Cortex of kidney (tissue), 1 donor: ENCODE data around the gene SFI1.
"Not testable (repeated sequence)": the region's sequence is repeated elsewhere in the genome, so short reads cannot be mapped to it uniquely, and the experiment has no call there.

Experiments
- DNase-seq: peaks from one replicate; lab custom pipeline; 2025; lab: John Stamatoyannopoulos, UW

The SFI1 gene

DNA sequence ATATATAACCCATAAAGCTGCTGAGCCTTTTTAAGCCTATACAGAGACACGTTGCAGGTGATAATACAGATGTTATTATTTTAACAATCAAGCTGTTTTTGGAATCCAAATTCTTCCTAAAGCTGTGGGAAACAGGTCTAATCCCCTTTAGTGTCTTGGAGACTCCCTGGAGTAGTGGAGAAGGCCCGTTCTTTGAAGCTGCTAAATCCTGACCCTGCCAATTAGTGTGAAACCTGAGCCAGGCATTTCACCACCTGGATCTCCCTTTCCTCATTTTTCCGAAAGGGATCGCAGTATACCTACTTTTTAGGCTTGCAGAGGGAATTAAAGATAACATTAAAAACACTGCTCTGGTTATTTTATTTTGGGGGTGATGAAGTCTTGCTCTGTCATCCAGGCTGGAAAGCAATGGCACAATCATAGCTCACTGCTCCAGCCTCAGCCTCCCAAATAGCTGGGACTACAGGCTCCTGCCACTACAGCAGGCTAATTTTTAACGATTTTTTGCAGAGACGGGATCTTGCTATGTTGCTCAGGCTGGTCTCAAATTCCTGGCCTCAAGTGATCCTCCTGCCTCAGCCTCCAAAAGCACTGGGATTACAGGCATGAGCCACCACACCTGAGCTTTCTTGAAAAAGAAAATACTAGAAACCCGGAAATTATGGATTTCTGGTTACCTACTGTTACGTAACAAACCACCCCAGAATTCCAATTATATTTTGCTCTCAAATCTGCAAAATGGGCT is 4.9 kb upstream of the SFI1 start:
- no peak for DNase-seq

DNA sequence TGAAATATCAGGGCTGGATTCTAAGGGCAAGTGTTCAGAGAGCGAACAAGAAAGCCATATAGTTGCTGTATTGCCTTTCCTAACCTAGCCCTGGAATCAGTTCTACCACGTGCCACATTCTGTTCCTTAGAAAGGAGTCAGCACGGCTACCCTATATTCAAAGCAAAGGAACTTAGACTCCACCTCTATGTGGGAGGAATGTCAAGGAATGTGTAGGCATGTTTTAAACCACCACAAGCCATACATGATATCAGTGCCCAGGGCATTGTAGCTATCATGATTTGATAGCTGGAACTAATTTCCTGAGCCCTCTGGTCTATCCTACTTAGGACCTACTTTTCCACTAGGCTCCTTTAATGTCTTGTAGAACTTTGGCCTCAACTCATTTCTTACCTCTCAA is 4.2 kb upstream of the SFI1 start:
- DNase-seq = no peak

DNA sequence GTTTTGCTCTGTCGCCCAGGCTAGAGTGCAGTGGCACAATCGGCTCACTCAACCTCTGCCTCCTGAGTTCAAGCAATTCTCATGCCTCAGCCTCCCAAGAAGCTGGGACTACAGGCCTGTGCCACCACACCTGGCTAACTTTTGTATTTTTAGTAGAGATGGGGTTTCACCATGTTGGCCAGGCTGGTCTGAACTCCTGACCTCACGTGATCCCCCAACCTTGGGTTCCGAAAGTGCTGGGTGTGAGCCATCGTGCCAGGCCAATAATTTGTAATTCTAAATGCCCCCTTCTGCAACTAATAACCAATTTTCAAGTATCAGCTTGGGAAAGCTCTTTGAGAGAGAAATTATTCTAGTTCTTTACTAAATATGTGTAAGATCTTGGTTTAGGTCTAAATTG is 3.0 kb upstream of the SFI1 start:
- DNase-seq = not testable (repeated sequence)

DNA sequence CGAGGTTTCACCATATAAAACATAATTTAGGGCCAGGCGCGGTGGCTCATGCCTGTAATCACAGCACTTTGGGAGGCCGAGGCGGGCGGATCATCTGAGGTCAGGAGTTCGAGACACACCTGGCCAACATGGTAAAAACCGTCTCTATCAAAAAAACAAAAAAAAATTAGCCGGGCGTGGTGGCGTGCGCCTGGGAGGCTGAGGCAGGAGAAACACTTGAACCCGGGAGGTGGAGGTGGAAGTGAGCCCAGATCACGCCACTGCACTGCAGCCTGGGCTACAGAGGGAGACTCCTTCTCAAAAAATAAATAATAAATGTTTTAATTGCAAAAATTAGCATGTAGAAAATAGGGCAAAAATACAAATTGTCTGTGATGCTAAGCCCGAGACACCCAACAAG is 993 bp upstream of the SFI1 start:
- DNase-seq = no peak

DNA sequence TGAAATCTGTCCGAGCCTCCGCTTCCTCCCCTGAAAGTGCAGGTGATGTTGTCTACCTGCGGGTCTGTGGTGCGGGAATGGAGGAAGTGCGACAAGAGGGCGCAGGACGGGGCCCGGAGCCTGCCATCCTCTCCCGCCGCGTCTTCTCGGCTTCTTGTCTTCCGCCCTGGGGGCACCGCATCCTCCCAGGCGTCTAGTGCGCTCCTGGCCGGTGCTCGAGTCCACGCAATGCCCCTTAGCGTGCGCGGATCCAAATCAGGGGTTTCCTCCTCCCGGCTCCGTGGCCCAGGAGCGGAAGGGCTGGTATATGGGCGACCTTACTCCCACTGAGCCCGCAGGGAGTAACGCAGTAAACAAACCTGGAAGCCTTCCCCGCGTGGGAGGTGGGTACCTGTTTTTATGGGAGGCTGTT is 405 bp downstream of the SFI1 start:
- DNase-seq = no peak

DNA sequence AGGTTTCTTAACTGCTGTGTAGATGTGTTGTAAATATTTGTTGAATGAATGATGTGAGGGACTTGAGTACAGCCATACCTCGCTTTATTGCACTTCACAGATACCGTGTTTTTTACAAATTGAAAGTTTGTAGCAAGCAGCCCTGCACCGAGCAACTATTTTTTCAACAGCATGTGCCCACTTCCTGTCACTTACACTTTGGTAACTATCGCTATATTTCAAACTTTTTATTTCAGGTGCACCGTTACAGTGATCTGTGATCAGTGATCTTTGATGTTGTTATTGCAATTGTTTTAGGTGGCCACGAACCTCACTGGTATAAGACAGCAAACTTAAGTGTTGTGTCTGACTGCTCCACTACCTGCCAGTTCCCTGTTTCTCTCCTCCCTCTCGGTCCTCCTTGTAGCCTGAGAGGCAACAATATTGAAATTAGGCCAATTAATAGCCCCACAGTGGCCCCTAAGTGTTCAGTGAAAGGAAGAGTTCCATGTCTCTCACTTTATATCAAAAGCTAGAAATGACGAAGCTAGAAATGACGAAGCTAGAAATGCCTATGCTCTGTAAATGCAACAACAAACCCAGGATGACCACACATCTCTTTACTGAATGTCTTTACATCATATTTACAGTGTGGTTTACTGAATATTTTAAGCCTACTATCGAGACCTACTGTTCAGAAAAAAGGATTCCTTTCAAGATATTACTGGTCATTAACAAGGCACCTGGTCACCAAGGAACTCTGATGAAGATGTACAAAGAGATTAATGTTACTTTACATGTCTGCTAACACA is 1.0 kb downstream of the SFI1 start:
- DNase-seq = no peak

DNA sequence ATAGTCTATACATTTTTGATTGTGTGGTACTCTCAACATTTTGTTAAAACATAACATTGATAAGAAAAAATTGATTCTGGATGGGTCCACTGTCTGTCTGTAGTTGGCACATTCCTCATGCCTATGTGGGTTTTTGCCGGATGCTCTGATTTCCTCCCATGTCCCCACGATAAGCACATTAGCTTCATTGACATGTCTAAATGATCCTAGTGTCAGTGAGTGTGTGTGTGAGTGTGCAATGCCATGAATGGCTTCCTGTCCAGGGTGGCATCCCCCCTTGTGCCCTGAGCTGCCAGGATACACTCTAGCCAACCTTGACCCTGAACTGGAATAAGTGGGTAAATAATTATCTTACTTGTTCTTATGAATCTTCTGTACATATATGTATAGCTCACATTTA is 5.4 kb downstream of the SFI1 start:
- DNase-seq = no peak

DNA sequence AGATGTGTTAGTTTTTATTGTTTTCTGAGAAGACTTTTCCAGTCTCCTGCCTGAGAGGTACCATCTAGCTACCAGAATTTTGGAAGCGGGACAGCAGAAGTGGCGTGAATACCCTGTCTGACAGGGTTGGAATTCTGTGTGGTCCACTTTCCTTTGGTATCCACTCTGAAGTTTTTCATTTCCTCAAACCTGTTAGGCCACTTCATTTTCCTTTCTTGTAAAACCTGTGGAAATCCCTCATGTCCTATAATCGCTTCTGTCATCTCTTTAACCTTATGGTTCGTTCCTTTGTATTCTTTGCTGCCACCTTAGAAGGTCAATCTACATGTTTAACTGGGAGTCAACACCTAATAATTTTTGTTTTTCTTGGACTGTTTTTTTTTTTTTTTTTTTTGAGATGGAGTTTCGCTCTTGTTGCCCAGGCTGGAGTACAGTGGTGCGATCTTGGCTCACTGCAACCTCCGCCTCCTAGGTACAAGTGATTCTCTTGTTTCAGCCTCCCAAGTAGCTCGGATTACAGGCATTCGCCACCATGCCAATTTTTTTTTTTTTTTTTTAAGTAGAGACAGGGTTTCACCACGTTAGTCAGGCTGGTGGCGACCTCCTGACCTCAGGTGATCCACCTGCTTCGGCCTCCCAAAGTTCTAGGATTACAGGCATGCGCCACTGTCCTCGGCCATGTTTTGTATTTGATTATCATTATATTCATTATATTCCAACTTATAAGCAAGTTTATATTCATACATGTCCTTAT is 7.1 kb downstream of the SFI1 start:
- no peak for DNase-seq

DNA sequence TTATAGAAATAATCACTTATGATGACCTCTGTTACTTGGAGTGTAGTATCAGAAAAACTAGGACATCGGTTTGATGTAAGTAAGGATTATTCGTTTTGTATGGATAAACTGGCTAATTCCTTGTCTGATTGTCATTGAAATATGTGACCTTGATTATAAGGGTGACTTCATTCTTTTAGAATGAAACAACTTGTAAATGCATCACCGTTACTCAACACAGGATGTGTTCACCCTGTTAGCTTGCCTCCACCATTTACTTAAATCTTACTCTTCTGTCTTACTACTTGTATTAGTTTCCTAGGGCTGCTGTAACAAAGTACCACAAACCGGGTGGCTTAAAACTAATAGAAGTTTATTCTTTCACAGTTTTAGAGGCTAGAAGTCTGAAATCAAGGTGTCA is 7.9 kb downstream of the SFI1 start:
- DNase-seq = no peak

DNA sequence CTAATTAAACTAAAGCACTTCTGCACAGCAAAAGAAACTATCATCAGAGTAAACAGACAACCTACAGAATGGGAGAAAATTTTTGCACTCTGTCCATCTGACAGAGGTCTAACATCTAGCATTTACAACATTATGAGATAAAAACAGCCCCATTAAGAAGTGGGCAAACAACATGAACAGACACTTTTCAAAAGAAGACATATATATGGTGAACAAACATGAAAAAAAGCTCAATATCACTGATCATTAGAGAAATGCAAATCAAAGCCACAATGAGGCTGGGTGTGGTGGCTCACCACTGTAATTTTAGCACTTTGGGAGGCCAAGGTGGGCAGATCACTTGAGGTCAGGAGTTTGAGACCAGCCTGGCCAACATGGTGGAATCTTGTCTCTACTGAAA is 11.2 kb downstream of the SFI1 start:
- not testable (repeated sequence) for DNase-seq

DNA sequence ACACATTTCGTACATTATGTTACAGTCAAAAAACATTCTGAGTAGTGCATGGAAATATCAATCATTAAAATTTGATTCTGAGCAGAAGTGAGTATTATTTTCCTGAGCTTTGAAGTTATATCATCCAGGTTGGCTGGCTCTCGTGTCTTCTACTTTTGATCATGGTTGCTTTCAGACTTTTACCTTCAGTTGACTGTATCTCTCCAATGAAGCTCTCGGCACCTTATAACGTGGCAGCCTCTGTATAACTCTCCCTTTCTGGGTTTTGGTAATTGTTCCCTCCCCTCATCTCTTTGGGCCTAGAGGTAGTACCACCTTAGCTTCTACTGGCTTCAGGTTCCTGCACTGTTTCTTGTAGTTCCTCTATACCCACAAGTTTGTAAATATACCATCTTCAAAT is 12.2 kb downstream of the SFI1 start:
- DNase-seq = no peak

DNA sequence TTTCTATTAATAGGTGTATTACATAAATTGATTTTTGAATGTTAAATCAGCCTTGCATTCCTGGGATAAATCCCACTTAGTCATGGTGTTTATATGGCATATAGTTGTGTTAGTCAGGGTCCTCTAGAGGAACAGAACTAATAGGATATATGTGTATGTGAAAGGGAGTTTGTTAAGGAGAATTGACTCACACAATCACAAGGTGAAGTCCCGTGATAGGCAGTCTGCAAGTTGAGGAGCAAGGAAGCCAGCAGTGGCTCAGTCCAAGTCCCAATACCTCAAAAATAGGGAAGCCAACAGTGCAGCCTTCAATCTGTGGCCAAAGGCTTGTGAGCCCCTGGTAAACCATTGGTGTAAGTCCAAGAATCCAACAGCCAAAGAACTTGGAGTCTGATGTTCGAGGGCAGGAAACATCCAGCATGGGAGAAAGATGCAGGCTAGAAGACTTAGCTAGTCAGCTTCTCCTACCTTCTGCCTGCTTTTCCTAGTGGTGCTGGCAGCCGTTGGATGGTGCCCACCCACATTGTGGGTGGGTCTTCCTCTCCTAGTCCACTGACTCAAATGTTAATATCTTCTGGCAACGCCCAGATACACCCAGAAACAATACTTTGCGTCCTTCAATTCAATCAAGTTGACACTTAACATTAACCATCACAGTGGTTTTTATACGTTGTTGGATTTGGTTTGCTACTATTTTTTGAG is 12.9 kb downstream of the SFI1 start:
- DNase-seq = no peak

DNA sequence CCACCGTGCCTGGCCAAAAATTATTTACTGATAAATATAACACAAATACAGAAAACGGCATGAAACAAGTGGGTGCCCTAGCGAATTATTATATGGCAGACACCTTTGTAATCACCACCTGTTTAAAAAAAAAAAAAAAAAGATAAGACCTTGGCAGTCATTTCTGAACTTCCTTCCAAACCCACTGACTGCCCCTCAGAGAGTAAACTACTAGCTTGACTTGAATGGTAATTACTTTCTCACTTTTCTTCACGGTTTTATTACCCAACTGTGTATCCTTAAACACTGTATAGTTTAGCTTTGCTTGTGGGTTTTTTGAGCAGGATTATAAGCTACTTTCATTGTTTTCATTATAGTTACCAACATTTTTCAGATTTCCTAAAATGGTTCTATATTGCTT is 23.7 kb downstream of the SFI1 start:
- DNase-seq = no peak

DNA sequence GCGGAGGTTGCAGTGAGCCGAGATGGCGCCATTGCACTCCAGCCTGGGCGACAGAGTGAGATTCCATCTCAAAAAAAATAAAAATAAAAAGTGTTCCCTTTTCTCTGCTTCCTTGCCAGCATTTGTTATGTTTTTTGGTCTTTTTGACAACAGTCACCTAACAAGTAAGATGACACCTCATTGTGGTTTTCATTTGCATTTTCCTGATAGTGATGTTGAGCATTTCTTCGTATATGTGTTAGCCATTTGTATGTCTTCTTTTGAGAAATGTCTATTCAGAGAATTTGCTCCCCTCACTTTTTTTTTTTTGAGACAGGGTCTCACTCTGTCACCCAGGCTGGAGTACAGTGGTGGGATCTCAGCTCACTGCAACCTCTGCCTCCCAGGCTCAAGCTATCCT is 27.8 kb downstream of the SFI1 start:
- DNase-seq = not testable (repeated sequence)

DNA sequence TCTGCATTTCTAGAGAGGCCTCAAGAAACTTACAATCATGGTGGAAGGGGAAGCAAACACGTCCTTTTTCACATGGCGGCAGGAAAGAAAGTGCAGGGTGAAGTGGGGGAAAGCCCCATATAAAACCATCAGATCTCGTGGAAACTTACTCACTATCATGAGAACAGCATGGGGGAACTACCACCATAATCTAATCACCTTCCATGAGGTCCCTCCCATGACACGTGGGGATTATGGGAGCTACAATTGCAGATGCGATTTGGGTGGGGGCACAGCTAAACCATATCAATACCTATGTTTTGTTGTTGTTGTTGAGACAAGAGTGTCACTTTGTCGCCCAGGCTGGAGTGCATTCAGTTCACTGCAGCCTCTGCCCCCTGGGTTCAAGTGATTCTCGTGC is 29.9 kb downstream of the SFI1 start:
- no peak for DNase-seq

DNA sequence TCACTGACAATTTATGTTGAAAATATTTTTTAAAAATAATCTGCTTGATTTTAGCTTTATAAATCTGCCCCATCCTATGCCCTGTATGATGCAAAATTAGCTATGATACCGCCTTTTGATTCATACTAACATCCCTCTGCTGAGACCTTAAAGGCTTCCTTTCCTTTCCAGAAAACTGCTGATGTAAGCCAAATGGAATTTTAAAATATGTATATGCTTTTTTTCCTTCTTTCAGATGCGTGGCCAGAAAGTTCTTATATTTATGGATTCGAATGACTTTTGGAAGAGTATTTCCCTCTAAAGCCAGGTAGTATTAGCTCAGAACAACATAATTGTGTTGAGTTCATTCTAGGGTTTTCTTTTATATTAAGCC is 34.5 kb downstream of the SFI1 start:
- DNase-seq = no peak

DNA sequence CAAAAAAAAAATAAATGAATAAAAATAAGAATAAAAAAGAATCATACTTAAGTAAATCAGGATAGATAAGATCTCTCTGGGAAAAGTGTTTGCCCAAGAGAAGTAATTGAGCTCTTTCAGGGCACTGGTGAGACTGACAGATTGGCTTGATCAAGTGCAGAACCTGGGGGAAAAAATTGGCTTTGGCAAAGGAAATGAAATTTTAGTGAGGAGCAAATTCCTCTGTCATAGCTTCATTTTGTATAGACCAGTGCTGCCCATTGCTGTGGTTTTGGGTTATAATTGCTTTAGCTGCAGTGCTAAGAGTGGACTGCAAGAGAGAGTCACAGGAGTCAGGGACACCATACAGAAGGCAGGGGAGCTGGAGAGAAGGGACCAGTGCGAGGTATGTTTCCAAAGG is 35.7 kb downstream of the SFI1 start:
- DNase-seq = no peak

DNA sequence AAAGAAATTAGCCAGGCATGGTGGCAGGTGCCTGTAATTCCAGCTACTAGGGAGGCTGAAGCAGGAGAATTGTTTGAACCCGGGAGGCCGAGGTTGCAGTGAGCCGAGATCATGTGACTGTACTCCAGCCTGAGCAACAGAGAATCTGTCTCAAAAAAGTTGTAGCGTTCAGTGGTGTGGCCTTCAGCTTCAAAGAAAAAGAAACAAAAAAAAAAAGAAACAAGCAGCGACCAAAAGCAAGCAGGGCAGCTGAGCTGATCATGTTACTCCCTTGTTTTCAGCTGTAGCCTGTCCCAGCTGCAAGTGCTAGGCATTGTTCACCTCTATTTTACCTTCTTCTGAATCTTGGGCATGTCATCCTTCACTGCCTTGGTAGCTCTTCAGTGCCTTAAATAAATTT is 37.0 kb downstream of the SFI1 start:
- DNase-seq = no peak

DNA sequence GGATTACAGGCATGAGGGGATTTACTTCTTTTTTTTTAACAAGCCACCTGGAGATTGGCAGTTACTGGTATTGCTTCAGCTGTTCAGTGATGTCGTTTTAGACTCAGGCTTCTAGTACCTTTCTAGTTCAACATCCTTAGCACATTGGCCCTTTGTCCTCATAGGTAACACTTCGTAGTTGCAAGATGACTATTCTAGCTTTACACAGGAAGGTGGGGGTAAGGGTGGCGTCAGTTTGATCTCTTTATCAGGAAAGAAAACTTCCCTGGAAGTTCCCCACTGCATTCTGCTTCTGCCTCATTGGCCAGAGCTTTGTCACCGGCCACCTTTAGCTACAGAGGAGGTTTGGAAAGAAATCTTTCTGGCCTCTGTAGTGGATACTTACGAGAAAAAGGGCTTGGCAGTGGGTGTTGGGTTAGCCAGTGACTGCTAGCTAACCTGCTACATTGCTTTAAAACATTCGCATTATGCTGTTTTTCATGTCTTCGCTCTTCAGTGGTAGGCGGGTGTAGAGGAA is 40.7 kb downstream of the SFI1 start:
- DNase-seq = no peak

DNA sequence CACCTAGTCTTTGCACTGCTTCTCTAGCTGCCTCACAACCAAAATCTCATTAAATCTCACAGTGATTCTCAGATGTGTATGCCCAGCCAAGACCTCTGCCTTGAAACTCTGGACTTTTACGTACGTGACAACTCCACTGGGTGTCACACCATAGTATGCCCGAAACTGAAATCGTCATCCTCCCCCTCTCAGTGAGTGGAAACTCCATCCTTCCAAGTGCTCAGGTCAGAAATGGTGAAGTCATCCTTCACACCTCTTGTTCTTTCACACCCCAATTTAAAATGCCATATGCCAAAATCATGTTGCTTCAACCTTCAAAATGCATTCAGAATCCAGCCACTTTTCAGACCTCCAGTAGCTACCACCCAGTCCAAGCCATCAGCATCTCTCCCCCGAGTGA is 42.5 kb downstream of the SFI1 start:
- no peak for DNase-seq

DNA sequence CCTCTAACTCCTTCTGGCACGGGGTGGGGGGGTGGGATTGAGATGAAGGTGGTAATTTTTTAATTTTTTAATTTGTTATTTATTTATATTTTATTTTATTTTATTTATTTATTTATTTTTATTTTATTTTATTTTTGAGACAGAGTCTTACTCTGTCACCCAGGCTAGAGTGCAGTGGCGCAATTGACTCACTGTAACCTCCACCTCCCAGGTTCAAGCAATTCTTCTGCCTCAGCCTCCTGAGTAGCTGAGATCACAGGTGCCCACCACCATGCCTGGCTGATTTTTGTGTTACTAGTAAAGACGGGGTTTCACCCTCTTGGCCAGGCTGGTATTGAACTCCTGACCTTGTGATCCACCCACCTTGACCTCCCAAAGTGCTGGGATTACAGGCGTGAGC is 43.8 kb downstream of the SFI1 start:
- DNase-seq = not testable (repeated sequence)

DNA sequence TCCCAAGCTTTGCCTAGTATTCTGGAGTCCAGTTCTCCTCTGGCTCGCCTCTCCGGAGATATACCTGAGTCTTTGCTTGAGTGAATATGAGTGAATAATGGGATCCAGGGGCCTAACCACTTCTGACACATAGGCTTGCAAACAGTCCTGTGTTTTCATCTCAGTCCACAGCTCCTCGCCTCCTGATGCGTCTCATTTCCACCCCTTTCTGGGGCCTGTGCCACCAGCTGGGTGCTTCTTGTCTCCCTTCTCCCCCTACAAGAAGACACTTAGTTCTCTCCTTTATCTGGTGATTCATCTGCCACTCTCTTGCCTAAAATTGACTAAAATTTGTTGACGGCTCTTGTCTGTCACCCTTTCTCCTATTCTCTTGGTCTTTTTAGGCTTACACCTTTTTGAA is 44.6 kb downstream of the SFI1 start:
- DNase-seq = no peak
